ENCODE measurements around the gene MPRIP. TPM values are rescaled to one million over a fixed set of nuclear protein-coding genes. Genes with fewer than 3 reads are reported as not detected.
A peak's percentile ranks its signal among the peaks of the same experiment; 100 is the strongest.

The MPRIP gene
- total RNA-seq, 1 donor from 2014 or later, result 350 TPM

DNA sequence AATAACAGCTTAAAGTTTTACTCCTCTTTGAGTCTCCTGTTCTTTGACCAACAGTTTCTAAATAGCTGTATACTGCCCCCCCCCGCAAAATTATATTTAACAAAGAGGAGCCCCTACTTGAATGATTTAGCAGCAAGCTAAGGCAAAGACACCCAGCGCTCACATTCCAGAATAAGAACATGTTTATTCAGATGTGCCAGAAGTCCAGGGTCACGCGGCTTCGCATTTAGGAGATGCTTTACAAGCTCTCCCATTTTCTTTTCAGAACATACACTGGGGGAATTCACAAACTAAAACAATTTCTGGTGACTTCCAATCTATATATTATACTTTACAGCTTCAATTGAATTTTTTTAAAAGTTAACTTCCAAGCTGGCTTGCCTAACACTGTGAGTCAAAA lies 158.6 kb downstream of the MPRIP start:
- Histone ChIP-seq H3K4me3 (no peak overlapping the region), H3K27me3 (ENCODE audit: low read depth) (no peaks in the 10 kb centered on the region), H3K27ac (replicated peaks) (peak overlapping the region; percentile 87), H3K4me1 (peaks cover 59% of the 10 kb centered on the region), H3K9me3 (replicated peaks) (no peaks in the 10 kb centered on the region), H3K36me3 (no peaks in the 10 kb centered on the region)
- intact Hi-C loops (cut with micrococcal nuclease), result no loop called here
- TF ChIP-seq, protein P1, sequence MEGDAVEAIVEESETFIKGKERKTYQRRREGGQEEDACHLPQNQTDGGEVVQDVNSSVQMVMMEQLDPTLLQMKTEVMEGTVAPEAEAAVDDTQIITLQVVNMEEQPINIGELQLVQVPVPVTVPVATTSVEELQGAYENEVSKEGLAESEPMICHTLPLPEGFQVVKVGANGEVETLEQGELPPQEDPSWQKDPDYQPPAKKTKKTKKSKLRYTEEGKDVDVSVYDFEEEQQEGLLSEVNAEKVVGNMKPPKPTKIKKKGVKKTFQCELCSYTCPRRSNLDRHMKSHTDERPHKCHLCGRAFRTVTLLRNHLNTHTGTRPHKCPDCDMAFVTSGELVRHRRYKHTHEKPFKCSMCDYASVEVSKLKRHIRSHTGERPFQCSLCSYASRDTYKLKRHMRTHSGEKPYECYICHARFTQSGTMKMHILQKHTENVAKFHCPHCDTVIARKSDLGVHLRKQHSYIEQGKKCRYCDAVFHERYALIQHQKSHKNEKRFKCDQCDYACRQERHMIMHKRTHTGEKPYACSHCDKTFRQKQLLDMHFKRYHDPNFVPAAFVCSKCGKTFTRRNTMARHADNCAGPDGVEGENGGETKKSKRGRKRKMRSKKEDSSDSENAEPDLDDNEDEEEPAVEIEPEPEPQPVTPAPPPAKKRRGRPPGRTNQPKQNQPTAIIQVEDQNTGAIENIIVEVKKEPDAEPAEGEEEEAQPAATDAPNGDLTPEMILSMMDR (IDR thresholded peaks at IDR 0.05; ENCODE audit: borderline replicate concordance), result no peak
- no peak for DNase-seq

DNA sequence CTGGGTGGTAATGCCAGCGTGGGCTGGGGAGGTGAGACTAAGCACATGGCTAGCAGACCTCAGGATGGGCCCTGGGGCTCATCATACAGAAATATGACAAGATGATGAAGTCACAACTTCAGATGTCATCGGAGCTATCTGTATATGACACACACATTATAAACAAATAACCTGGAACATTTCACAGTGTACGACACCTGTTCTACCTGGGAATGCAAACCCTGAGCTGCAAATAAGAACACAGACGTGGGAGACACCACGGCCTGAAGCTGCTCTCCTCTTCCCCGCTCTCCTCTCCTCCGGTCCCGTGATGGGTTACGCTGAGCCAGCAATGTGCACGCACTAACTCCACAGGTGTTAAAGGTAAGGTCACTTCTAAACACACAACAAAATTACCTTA lies 159.0 kb downstream of the MPRIP start:
- H3K9me3 ChIP-seq (replicated peaks), result no peaks in the 10 kb centered on the region
- H3K4me1 ChIP-seq, result peaks cover 63% of the 10 kb centered on the region
- no peak overlapping the region for H3K4me3 ChIP-seq
- no peak for DNase-seq
- no peaks in the 10 kb centered on the region for H3K36me3 ChIP-seq
- peak overlapping the region; percentile 87 for H3K27ac ChIP-seq (replicated peaks)
- intact Hi-C loops (cut with micrococcal nuclease), result no loop called here
- H3K27me3 ChIP-seq (ENCODE audit: low read depth), result no peaks in the 10 kb centered on the region
- TF ChIP-seq, protein P1 (IDR thresholded peaks at IDR 0.05; ENCODE audit: borderline replicate concordance), result no peak

DNA sequence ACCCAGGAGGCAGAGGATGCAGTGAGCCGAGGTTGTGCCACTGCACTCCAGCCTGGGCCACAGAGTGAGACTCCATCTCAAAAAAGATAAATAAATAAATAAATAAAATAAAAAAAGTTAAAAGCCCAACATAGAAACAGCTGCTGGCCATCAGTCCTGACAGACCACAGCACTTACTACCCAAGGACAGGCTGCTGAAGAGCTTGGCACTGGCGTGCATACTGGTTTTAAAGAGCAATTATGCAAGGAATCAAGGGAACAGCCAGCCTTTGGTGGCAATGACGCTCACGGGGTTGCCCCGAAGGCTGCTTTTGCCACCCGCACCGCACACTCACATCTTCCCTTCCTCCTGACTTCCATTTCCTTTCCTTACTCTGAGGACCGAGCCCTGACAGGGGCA lies 159.7 kb downstream of the MPRIP start:
- H3K9me3 ChIP-seq (replicated peaks), result no peaks in the 10 kb centered on the region
- no peaks in the 10 kb centered on the region for H3K27me3 ChIP-seq (ENCODE audit: low read depth)
- no peak overlapping the region for H3K4me3 ChIP-seq
- peaks cover 65% of the 10 kb centered on the region for H3K4me1 ChIP-seq
- TF ChIP-seq, protein P1 (IDR thresholded peaks at IDR 0.05; ENCODE audit: borderline replicate concordance), result no peak
- no peaks in the 10 kb centered on the region for H3K36me3 ChIP-seq
- H3K27ac ChIP-seq (replicated peaks), result peak overlapping the region; percentile 87
- intact Hi-C loops (cut with micrococcal nuclease), result no loop called here
- DNase-seq, result peak; percentile 50

DNA sequence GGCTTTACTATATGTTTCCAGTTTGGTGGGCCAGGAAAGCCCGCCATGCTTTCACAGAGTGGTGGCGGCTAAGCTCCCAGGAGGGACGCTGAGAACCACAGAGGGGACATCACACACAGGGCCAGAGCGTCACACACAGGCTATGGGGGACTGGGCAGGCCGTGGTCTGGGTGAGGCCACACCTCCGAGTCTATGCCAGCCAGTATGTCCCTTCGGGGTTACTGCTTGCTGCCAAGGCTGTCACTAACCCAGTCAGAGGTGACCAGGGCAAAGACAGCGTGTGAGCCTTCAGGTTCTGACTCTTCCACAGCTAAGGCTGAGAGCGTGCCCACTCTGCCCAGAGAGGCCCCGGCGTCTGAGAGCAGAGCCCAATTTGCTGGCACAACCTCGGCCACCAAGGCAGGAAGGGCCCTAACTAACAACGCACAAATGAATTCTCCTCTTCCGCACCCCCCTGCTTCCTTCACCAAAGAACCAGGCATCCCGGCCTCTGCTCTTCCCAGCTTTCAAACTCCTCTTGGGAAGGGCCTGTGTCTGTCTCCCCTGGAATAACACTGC lies 161.0 kb downstream of the MPRIP start:
- DNase-seq, result no peak

GRCh38 chr17:17204041-17204591 lies 161.9 kb downstream of the MPRIP start:
- Histone ChIP-seq H3K9me3 (replicated peaks) (no peaks in the 10 kb centered on the region), H3K36me3 (no peaks in the 10 kb centered on the region), H3K27me3 (ENCODE audit: low read depth) (no peaks in the 10 kb centered on the region), H3K4me1 (peaks cover 65% of the 10 kb centered on the region), H3K4me3 (peak overlapping the region; percentile 68), H3K27ac (replicated peaks) (peak overlapping the region; percentile 87)
- intact Hi-C loops (cut with micrococcal nuclease), result no loop called here
- peak; percentile 60 for DNase-seq
- TF ChIP-seq, protein P1 (IDR thresholded peaks at IDR 0.05; ENCODE audit: borderline replicate concordance), result no peak

More for the DNA sequence above, 161.0 kb downstream of the MPRIP start:
- H3K4me1 ChIP-seq, result peaks cover 65% of the 10 kb centered on the region
- no peaks in the 10 kb centered on the region for H3K9me3 ChIP-seq (replicated peaks)
- H3K4me3 ChIP-seq, result no peak overlapping the region
- TF ChIP-seq, protein P1 (IDR thresholded peaks at IDR 0.05; ENCODE audit: borderline replicate concordance), result no peak
- intact Hi-C loops (cut with micrococcal nuclease), result no loop called here
- no peaks in the 10 kb centered on the region for H3K36me3 ChIP-seq
- H3K27ac ChIP-seq (replicated peaks), result peak overlapping the region; percentile 87
- no peaks in the 10 kb centered on the region for H3K27me3 ChIP-seq (ENCODE audit: low read depth)
